GM19468 (cell line): ENCODE data around the gene ACTL7A.

Source experiments
- ATAC-seq: cut with Tn5 transposase; IDR thresholded peaks from one replicate; pipeline ENCODE4 v1.9.1; 2021; ENCODE audit warnings: mild to moderate bottlenecking, moderate library complexity, moderate number of reproducible peaks; ENCODE audit not compliant: unreplicated experiment; ENCODE audit errors: extremely low read depth

Gene ACTL7A

GRCh38 chr9:108910914-108911313 lies 48.8 kb downstream of the ACTL7A start:
- ATAC-seq, result no peak

- ATAC-seq, result no peak
Measured at GRCh38 chr9:108911820-108912219, 49.8 kb downstream of the ACTL7A start.
